Endothelial cell (in vitro differentiated cells): ENCODE measurements around the gene DHRS9. TPM values are rescaled to one million over a fixed set of nuclear protein-coding genes. Genes with fewer than 3 reads are reported as not detected.

Experiments used
- DNase-seq: peaks from one replicate; pipeline ENCODE4 v3.0.0; 2021; ENCODE audit warnings: low spot score
- H3K27ac Mint-ChIP-seq: one replicate; pipeline ENCODE4 v1.8.0; 2021; ENCODE audit warnings: mixed read lengths, inconsistent platforms; ENCODE audit not compliant: unreplicated experiment
- H3K27me3 Mint-ChIP-seq: one replicate; pipeline ENCODE4 v1.8.0; 2021; ENCODE audit warnings: mild to moderate bottlenecking, moderate library complexity, mixed read lengths, inconsistent platforms; ENCODE audit not compliant: unreplicated experiment
- H3K36me3 Mint-ChIP-seq: one replicate; pipeline ENCODE4 v1.8.0; 2021; ENCODE audit warnings: mild to moderate bottlenecking, low read depth, mixed read lengths, inconsistent platforms; ENCODE audit not compliant: unreplicated experiment
- H3K4me1 Mint-ChIP-seq: one replicate; pipeline ENCODE4 v1.8.0; 2021; ENCODE audit warnings: mild to moderate bottlenecking, mixed read lengths, inconsistent platforms; ENCODE audit not compliant: unreplicated experiment
- H3K4me3 Mint-ChIP-seq: one replicate; pipeline ENCODE4 v1.8.0; 2021; ENCODE audit warnings: mild to moderate bottlenecking, mixed read lengths, inconsistent platforms; ENCODE audit not compliant: unreplicated experiment
- H3K9me3 Mint-ChIP-seq: one replicate; pipeline ENCODE4 v1.8.0; 2021; ENCODE audit warnings: mixed read lengths, inconsistent platforms; ENCODE audit not compliant: unreplicated experiment
- total RNA-seq: library from RNA; stranded (reverse); fragmentation: NEBNext Ultra II Directional; extraction: Animal tissue kit (Norgen Biotek cat#: 25700); gene quantifications from one replicate; pipeline ENCODE4 v1.2.1, GENCODE V29; 2021; ENCODE audit not compliant: unreplicated experiment
- TF ChIP-seq, protein P1 (sequence below): fragments of 200-600 bp; sonication (generic); IDR thresholded peaks from one replicate; pipeline ENCODE4 v1.5.0; 2021; ENCODE audit warnings: antibody characterized with exemption; ENCODE audit not compliant: unreplicated experiment

Gene DHRS9
- total RNA-seq, 1 donor from 2014 or later: not detected

GRCh38 chr2:169031202-169031601, 38.2 kb upstream of the DHRS9 start, which contains the start of gene ABCB11:
ABCB11 (minus strand) TSS chr2:169031324; CDS start chr2:169018125, 13,199 bp downstream.
- H3K27ac Mint-ChIP-seq: no peak within 1 kb of the TSS
- DNase-seq: no peak
- no peaks in the 10 kb centered on the region for H3K9me3 Mint-ChIP-seq
- H3K4me1 Mint-ChIP-seq: no peaks in the 10 kb centered on the region
- H3K36me3 Mint-ChIP-seq: no peaks in the 10 kb centered on the region
- TF ChIP-seq, protein P1, sequence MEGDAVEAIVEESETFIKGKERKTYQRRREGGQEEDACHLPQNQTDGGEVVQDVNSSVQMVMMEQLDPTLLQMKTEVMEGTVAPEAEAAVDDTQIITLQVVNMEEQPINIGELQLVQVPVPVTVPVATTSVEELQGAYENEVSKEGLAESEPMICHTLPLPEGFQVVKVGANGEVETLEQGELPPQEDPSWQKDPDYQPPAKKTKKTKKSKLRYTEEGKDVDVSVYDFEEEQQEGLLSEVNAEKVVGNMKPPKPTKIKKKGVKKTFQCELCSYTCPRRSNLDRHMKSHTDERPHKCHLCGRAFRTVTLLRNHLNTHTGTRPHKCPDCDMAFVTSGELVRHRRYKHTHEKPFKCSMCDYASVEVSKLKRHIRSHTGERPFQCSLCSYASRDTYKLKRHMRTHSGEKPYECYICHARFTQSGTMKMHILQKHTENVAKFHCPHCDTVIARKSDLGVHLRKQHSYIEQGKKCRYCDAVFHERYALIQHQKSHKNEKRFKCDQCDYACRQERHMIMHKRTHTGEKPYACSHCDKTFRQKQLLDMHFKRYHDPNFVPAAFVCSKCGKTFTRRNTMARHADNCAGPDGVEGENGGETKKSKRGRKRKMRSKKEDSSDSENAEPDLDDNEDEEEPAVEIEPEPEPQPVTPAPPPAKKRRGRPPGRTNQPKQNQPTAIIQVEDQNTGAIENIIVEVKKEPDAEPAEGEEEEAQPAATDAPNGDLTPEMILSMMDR: no peak
- no peaks in the 10 kb centered on the region for H3K27me3 Mint-ChIP-seq
- H3K4me3 Mint-ChIP-seq: no peak within 1 kb of the TSS

DNA sequence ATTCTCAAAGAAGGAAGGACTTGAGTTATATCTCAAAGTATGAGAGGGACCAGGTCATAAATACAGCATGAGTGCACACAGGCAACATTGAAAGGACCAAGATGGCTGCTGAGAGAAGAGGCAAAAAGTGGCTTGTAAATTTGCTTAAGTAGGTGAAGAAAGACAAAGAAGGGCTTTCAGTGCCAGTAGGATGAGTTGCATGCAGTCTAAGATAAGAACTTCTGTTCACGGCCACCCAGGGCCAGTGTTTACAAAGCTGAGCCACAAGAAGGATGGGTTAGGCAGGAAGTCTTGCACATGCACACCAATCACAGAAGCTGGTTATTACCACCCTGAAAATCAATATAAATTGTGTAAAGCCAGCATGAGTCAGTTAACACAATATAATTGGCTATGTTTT, 35.1 kb upstream of the DHRS9 start:
- Mint-ChIP-seq H3K9me3 (no peaks in the 10 kb centered on the region), H3K27me3 (no peaks in the 10 kb centered on the region), H3K4me3 (no peak overlapping the region), H3K27ac (no peak overlapping the region), H3K4me1 (peaks cover 4% of the 10 kb centered on the region), H3K36me3 (no peaks in the 10 kb centered on the region)
- TF ChIP-seq, protein P1: no peak
- no peak for DNase-seq

- no peak for DNase-seq
- no peaks in the 10 kb centered on the region for H3K27me3 Mint-ChIP-seq
- H3K4me1 Mint-ChIP-seq: peaks cover 6% of the 10 kb centered on the region
- H3K4me3 Mint-ChIP-seq: no peak overlapping the region
- H3K27ac Mint-ChIP-seq: no peak overlapping the region
- H3K36me3 Mint-ChIP-seq: no peaks in the 10 kb centered on the region
- TF ChIP-seq, protein P1: no peak
- H3K9me3 Mint-ChIP-seq: no peaks in the 10 kb centered on the region
Observed at GRCh38 chr2:169034984-169035544, 34.3 kb upstream of the DHRS9 start.

GRCh38 chr2:169035887-169036286, 33.5 kb upstream of the DHRS9 start:
- H3K27me3 Mint-ChIP-seq: no peaks in the 10 kb centered on the region
- TF ChIP-seq, protein P1: no peak
- no peak overlapping the region for H3K27ac Mint-ChIP-seq
- DNase-seq: no peak
- H3K9me3 Mint-ChIP-seq: no peaks in the 10 kb centered on the region
- H3K4me1 Mint-ChIP-seq: peaks cover 6% of the 10 kb centered on the region
- H3K4me3 Mint-ChIP-seq: no peak overlapping the region
- H3K36me3 Mint-ChIP-seq: no peaks in the 10 kb centered on the region

DNA sequence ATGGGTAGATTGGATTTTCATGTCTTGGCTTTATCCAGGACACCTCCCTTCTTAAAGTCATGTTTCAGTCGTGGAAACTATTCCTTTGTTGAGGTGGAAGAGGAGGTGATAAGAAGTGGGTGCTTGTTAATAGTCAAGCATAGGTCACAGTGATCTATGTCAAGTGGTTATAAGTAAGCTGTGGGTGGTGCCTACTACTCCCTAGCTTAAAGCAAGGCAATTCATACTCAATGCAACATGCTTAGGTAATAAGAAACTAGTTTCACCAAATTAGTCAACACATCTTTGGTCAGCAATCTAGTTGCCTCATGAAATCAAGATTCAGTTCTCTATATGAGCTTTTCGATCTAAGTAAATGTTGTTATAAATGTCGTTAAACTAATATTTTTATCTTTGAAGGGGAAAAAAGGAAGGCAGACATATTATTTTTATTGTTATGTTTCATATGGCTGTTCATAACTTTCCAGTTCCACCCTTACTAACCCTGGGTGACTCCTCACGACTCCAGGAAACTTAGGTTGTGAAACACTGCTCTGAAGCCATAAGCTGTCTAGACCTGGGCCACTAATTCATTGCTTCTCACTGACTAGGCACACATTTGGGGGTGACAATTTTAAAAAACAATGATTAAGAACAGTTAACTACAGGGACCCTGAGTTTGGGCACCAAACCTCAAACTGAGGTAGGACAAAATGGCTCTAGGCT, 32.5 kb upstream of the DHRS9 start:
- H3K27me3 Mint-ChIP-seq: no peaks in the 10 kb centered on the region
- H3K4me3 Mint-ChIP-seq: no peak overlapping the region
- peaks cover 6% of the 10 kb centered on the region for H3K4me1 Mint-ChIP-seq
- H3K36me3 Mint-ChIP-seq: peaks cover 1% of the 10 kb centered on the region
- no peaks in the 10 kb centered on the region for H3K9me3 Mint-ChIP-seq
- H3K27ac Mint-ChIP-seq: no peak overlapping the region
- TF ChIP-seq, protein P1: no peak
- no peak for DNase-seq
